ENCODE data around the gene MAGOH.
"Not testable (repeated sequence)": the region's sequence is repeated elsewhere in the genome, so short reads cannot be mapped to it uniquely, and the experiment has no call there.

Gene MAGOH

DNA sequence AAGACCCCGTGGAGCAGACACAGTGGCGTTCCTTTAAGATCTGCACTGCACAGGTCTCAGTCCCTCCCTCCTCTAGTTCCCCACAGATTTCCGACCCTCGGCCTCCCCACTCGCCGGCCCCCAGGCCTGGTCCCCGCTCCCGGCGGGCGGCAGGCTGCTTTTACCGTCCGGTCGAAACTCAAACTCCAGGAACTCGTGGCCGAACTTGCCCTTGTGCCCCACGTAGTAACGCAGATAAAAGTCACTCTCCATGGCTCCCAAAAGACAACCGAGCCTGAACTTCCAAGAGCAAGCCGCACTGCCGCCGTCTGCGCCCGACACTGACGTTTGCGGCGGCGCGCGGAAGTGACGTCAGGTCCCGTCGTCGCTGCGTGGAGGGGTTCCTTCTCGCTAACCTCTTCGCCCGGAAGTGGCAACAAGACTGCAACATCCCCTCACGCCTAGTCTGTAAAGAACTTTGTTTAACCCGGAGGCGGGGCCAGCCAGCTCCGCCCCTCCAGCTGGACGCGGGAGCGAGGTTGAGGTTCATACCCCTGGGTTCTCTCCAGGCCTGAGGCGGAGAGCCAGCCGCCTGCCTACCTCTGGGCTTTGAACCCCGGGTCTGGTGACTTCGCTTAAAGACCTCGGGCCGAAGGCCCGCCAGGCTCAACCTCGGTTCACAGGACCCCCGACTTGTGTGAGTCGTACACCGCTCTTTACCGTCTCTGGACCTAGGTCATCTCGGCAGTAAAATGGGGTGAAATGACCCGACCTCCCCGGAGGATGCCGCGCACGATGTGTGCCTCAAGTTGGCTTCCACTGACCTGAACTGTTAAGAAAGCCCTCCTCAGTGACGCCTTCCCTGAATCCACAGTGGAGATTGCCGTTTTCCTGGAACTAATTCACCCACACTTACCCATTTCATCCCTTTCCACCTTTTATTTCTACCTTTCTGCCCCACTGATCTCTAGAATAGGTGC, at the start of gene MAGOH:
Gene MAGOH (minus strand): TSS at position 322 of the 959 bp plus-strand sequence. CDS start 70 bp downstream, at position 252.
- DNase-seq = peak; percentile 97

DNA sequence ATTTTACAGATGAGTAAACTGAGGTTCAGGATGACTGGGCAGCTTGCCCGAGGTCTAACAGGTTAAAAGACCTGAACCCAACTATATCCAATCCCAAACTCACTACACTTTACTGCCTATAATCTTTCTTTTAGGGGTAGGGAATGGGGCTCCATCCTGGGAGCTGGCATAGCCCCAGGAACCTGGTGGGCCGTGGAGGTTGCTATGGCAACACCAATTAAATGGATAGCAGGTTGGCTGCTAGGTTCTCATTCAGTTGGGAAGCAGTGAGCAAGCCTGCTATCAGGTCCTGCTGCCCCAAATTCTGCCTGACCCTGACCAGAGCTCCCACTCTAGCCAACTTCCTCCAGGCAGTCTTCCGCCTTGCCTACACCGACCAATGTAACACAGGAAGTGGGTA, 48.6 kb upstream of the MAGOH start:
- no peak for DNase-seq

DNA sequence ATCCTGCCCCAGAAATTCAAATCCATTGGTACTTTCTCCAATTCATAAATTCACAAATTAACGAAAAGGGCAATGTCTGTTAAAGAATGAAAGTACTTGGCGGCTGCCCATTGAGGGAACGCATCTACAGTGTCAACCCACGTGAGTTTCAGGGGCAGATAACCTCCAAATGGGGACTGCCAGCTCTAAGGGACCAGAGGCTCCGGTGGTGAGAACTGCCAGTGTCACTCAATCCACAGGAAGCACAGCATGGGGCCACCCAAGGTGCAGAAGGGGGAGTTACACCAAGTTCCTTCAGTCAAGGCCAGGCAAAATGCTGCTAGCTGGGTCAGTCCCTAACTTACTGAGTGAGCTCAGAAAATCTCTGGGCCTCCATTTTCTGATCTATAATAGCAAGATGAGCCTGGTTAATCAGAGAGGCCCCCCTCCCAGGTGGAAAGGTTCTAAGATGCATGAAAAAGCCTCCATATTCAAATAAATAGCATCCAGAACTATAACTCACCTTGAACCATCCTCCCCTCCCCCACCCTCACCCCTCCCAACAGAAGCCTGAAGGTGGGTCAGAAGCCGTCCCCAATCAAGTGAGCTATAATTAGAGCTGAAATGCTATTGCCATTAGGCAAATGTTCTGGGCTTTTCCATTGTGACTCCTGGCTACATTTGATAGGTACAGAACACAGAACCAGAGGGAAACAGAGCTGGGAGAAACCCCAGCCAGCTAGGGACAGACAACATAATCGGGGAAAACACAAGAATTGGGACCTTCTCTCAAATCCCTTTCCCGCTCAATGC, 47.8 kb upstream of the MAGOH start:
- no peak for DNase-seq

DNA sequence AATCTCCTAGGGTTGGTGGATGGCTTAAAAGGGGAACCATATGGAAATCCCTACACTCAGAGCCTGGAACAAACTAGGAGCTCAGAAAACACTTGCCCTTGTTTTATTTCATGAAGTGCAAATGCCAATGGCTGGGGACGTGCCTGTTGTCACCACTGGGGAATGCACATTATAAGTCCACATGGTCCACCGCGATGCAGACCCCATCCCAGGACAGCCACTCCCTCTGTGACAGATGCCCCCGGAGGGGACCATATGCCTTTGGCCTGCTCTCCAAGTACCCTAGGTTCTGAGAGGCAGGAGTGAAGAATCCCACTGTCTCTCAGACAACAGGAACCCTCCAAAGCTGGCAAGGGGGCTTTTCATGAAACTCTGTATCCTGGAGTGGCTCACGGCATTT, 47.2 kb upstream of the MAGOH start:
- no peak for DNase-seq

DNA sequence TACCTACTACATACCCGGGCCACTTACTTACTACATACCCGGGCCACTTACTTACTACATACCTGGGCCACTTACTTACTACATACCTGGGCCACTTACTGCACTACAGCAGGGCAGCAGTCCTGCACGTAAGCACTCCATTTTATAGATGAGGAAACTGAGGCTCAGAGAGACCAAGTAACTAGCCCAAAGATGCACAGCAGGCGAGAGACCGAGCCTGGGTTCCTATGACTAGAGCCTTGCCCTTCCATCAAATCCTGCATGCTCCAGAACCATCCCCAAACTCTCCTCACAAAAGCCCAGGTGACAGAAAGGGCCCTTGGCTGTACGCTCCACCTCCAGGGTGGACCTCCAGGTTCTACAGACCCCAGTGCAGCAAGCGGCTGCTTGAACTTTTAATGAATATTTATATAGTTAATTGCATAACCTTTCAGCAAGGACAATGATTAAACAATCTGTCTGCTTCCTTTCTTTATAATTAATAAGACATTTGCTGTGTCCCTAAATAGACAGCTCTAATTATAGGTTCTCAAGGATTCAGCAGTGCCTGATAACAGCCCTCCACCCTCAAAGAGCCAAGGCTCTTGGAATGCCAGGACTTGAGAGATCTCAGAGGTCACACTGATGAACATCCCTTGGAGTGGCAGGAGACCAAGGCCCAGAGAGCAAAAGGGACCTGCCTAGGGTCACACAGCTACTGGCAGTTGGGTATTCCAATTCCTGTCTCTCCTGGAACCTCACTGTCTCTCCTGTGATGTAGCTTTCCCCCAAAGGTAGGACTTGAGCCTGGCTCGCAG, 46.1 kb upstream of the MAGOH start:
- no peak for DNase-seq

DNA sequence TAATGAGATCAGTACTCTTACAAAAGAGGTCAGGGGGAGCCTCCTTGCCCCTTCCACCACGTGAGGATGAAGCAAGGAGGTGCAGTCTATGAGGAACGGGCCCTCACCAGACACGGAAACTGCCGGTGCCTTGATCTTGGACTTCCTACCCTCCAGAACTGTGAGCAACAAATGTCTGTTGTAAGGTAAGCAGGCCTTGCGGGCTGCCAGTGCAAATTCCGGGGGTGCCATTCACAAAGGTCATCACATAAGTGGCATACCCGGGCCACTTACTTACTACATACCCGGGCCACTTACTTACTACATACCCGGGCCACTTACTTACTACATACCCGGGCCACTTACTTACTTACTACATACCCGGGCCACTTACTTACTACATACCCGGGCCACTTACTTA, 44.8 kb upstream of the MAGOH start:
- not testable (repeated sequence) for DNase-seq

DNA sequence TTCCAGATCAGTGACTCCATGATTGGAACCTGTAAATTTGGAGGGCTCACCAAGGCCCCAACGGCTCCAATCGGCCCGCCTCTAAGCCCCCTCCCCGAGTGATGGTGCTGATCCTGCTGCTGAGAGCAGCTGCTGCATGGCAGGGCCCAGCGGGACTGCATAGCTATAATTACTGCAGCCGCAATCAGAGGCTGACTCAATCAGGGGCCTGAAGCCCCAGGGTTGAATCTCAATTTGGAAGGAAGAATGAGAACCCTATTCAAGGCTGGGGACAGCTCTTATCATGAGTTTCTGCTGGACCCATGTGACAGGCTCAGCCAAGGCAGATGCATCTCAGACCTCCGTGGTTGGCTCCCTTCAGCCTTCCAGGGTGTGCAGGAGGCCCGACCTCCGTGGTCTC, 42.8 kb upstream of the MAGOH start:
- no peak for DNase-seq

DNA sequence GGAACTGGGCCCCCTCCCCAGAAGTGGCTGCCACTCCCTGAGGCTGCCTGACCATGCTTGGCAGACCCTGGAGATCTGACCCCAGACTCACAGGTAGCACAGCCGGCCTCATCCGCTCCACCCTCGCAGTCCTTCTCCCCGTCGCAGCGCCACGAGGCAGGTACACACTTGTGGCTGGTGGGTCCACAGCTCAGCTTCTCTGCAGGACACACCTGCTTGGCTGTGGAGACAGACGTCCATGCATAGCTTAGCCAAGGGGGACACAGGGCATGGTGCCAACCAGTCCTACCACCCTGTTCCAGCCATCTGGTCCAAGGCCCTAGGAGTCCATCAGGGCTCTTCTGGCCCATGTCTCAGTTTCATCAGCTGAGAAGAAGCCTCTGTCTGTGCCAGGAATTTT, 42.2 kb upstream of the MAGOH start:
- DNase-seq = no peak

DNA sequence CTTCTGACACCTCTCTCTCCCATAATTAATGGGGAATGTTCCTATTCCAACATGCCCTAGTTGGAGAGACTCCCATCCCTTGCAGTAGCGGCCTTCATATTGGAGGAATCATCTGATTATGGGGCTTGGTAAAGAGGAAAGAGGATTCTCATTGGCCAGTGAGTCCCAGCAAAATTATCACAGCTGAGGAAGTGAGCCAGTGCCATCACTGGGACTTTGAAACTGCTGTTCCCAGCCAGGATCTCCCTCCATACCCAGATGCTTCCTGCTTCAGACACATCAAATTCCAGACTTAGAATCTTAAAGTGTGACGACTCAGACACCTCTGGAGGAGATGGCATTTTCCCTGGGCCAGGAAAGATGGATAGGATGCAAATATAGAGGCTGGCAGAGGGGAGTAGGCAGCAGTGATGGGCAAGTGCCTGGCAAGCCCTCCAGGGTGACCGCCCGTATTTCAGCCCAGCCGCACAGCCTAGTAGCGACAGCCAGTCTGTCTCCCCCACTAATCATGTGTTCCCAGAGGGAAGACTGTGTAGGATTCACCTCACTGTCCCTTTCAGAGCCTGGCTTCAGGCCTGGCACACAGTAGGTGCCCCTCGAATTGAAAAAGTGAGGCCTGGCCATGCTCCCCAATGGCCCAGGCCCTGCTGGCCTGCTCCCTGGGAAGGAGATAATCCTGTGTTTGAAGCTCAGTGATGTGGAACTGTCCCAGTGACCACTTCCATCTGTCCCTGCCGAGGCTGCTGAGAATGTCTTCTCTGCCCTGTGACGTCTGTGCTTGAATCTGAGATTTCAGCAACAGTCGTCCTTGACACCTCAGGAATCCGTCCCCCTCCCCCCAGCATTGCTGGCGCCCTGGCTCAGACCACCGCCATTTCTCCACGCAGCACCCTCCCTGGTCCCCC, 41.2 kb upstream of the MAGOH start:
- no peak for DNase-seq

DNA sequence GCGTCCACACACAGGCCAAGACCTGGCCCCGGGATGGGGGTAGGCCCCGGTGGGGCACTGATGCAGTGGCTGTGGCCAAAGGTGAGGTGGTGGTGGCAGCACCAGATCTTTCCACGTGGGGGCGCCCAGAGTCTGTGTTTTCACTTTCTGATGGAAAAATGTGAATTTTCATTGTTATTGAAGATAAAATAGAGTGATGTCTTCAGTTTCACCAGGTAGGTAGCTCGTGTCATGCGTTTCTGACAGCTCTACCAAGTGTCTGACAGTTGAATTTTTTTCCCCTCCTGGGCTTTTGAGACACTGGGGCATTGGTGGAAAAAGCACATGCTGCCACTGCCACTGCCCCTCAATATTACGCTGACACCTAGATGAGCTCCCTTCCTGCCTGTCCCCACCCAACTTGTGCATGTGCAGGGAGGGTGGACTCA, 40.0 kb upstream of the MAGOH start:
- peak; percentile 79 for DNase-seq

DNA sequence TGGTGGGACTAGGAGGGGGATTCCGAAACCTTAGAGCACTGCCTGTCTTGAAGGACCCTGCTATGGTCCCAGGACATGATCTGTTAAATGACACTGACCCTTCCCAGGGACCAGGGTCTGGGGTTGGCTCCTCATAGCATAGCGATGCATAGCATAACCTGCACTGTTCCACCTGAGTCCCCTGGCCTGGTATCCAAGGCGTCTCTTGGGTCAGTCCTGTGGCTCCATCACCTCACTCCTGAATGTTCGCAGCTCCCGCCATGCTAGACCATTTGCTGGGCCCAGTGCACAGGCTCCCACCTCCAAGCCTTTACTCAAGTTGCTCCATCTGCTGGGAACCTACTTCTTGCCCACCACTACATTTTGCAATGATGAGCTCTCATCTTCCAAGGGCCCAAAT, 39.0 kb upstream of the MAGOH start:
- DNase-seq = no peak

DNA sequence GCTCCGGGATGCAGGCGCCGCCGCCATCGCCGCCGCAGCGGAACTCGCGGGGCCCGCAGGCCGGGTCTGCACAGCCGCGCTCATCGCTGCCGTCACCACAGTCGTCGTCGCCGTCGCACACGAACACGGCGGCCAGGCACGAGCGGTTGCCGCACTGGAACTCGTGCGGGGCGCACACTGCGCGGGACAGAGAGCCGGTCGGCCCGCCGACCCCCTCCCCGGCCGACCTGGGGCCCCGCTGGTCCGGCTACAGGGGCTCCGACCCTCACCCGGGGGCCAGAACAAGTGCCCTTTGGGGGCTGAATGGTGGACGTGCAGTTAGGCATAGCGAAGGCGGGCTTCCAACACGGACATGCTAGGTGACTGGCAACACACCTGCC, 38.6 kb upstream of the MAGOH start:
- DNase-seq = no peak

DNA sequence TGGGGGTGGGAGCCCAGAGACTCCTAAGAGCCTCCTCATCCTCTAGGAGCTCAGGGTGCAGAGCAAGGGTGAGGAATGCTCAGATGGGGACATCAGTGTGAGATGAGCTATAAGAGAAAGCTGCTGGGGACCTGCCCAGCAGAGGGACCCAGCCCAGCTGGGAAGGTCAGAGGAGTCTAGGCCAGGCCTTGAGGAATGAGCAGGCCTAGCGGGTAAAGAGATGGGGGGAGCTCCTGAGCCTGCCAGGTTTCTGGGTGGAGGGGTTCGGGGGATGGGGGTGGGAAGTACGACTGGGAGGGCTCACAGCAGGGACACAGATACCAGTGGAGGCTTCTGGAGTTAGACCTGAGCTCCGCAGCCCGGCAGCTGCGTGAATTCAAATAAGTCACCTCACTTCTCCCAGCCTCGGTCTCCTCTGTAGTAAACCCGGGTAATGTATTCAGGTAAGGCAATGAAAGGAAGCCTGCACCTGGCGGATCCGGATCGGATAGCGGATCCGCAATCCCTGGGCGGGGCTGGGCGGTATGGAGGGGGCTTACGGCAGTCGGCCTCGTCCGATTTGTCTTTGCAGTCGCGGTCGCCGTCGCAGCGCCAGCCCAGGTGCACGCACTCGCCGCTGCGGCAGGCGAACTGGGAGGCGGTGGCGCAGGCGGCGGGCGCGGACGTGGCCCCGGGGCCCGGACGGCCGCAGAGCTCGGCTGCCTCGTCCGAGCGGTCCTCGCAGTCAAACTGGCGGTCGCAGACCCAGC, 38.0 kb upstream of the MAGOH start:
- no peak for DNase-seq

DNA sequence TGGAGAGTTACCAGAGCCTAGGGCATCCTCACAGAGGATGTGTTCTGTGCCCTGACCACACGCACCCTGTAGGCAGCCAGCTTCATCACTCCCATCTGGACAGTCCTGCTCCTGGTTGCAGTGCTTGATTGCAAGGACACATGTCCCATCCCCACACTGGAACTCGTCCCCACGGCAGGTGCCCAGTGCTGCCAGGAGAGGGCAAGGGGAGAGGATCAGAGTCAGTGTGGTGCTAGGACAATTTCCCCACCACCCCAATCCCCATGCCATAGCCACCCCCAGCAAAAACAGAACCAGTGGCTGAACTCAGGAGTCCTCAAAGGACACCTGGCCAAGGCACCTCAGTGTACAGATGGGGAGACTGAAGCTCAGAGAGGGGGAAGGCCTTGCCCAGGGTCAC, 37.2 kb upstream of the MAGOH start:
- no peak for DNase-seq

DNA sequence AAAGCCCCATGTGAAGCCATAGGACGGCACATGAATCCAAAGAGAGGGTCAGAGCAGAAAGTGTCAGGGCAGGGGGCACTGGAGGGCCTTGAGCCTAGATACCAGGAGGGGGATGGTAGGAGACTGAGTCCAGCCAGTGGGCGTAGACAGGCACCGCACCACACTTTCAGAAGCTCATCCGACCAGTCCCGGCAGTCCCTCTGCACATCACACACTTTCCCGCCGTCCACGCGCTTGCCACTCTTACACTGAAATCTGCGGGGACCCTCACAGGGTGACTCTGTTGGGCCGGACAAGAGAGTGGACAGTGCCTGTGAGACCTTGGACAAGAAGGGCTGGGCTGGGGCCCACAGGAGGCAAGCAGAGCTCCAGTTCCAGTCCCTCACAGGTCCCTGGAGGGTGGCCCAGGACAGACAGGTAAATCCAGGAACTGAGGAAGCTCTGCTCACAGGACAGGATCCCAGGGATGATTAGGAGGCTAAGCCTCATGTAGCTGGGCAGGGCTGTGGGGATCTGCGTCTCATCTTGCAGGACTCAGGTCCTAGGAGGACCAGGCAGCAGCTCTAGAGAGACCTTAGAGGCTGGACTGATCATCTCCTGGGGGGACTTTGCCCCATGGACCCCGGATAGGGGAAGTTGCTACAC, 36.3 kb upstream of the MAGOH start:
- DNase-seq = no peak

DNA sequence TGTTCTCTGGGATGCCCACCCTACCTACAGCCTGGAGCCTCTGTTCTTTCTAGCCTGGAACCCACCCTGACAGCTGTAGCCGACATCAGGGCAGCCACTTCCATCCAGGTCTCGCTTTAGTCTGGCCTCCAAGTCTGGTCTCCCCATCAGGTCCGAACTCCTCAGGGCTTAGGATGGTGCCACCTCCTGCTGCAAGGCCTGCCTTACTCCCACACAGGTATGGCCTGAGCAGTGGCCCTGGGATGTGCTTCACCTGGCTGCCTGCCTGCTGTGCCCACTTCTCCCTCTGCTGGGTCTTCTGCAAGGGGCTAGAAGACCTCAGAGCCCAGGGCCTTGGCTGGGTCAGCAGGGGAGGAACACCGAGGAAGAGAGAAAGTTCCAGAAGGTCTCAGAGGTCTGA, 35.7 kb upstream of the MAGOH start:
- DNase-seq = no peak

DNA sequence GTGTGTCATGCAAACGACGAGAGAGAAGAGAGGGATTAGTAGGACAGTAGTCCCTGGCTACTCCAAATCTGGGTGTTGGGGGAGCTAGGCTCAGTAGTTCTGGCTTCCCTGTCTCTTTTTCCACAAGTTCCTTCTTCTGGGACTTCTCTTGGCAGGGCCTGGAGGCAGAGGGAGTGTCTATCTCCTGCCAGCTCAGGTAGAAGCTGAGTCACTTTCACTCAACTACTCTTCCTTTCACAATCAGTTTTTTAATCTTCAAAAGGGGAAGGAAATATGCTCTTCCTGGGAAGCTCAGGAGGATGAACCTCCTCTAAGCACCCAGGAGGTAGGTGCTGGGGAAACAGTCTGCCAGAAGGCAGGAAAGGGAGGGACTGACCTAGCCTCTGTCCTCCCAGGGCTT, 35.2 kb upstream of the MAGOH start:
- no peak for DNase-seq

DNA sequence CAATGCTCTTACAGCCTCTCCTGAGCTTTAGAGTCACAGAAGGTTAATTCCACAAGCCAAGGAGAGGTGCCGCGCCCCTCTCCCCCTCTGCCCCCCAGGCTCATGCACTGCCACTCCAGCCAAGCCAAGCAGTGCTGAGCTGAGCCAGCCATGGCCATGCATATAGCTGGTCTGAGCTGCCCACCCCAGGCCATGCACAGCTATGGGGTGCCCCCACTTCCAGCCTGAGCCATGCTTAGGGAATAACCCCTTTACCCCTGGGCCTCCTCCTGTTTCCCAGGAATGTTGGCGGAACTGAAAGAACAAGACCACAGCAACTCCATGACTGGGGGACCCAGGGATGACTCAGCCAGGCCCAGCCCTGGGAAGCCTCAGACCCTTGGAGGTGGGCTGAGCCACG, 34.0 kb upstream of the MAGOH start:
- no peak for DNase-seq

DNA sequence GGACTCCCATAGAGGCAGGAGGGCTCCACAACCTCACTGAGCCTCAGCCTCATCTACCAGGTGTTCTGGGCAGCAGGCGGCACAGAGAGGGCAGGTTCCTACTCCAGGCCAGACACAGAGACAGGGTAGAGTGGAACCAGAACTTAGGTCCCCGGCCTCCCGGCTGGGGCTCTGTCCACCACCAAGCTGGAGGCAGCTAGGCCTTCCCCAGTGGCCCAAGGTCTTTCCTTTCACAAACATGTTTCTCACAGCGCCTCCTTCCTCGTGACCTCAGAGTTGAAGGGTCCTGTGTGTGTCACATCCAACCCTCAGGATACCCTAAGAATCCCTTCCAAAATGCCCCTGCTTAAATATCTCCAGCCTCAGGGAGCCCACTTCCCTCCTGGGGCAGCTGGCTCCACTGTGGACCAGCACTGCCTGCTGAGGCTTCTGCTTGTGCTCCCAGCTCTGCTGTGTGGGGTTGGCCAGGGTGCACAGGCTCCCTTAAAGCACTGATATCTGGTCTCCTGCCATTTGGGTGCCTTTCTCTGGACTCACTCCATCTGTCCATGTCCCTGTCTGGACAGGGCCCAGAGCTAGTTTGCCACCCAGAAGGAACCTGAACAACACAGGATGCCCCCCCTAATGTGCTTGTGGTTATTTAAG, 33.2 kb upstream of the MAGOH start:
- DNase-seq = no peak

DNA sequence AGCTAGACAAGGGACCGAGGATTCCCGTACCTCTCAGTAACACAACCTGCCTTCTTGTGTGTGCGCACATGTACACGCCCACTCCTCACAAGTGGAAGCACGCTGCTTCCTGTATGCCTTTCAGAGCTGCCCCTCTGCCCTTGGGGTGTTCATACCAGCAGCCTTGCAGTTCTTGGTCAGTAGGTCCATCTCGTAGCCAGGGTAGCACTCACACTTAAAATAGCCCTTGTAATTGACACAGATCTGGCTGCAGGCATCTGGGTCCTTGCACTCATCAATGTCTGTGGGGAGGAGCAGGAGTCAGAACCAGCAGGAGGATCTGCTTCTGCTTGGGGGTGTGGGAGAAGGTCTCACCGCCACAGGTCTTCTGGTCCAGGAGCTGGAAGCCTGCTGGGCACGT, 32.6 kb upstream of the MAGOH start:
- DNase-seq = no peak

All from activated CD4-positive, alpha-beta T cell treated with anti-CD3 and anti-CD28 coated beads for 48 hours (primary cell).